ENCODE results near the gene CDH26. TPM values are rescaled to one million over a fixed set of nuclear protein-coding genes. Genes with fewer than 3 reads are reported as not detected.

Gene CDH26
- total and polyA plus RNA-seq, 3 donors from 2014 or later = 1.7 to 3.5 (median 2.0) TPM

DNA sequence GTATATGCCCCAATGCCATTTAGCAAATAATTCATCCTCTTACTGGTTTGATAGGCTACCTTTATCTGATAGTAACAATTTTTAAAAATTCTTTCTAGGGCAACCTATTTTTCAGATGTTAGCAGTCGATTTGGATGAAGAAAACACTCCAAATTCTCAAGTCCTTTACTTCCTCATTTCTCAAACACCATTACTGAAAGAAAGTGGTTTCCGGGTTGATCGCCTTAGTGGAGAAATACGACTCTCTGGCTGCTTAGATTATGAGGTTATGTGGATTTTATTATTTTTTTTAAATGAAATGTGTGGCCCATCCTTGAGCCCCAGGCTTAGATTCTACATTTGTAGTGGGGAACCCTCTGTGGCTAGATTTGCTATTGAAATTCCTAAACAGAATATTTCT, 26.3 kb downstream of the CDH26 start:
- no peaks in the 10 kb centered on the region for H3K27me3 ChIP-seq
- no peak overlapping the region for H3K27ac ChIP-seq
- H3K4me3 ChIP-seq = no peak overlapping the region
- no peak for DNase-seq
- 87 to 90% methylated on average over 4 of the region's 4 CpGs for WGBS, 2 donors
- no peaks in the 10 kb centered on the region for H3K4me1 ChIP-seq
- TF ChIP-seq CTCF (IDR thresholded peaks at IDR 0.05) = no peak
- TF ChIP-seq POLR2A (IDR thresholded peaks at IDR 0.05) = no peak
- H3K9me3 ChIP-seq = no peaks in the 10 kb centered on the region
- no peaks in the 10 kb centered on the region for H3K36me3 ChIP-seq (ENCODE audit: low read depth, missing control alignments)
- intact Hi-C loops (cut with DNase I; ENCODE audit: low total_unique reads) = no loop called here

DNA sequence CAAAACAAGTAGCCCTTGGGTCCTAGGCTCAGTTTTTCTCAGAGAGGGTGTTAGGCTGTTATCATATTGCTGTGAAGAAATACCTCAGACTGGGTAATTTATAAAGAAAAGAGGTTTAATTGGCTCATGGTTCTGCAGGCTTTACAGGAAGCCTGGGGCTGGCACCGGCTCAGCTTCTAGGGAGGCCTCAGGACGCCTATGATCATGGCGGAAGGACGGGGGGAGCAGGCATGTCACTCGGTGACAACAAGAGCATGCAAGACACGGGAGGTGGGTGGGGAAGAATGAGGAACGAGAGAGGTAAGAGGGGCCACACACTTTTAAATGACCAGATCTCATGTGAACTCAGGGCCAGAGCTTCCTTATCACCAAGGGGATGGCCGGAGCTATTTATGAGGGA, 26.9 kb downstream of the CDH26 start:
- Histone ChIP-seq H3K27me3 (no peaks in the 10 kb centered on the region), H3K4me1 (no peaks in the 10 kb centered on the region), H3K27ac (no peak overlapping the region), H3K4me3 (no peak overlapping the region), H3K9me3 (no peaks in the 10 kb centered on the region), H3K36me3 (ENCODE audit: low read depth, missing control alignments) (no peaks in the 10 kb centered on the region)
- intact Hi-C loops (cut with DNase I; ENCODE audit: low total_unique reads) = no loop called here
- no peak for DNase-seq
- no peak for TF ChIP-seq POLR2A (IDR thresholded peaks at IDR 0.05)
- TF ChIP-seq CTCF (IDR thresholded peaks at IDR 0.05) = no peak
- WGBS, 2 donors = 81 to 92% methylated on average over 8 of the region's 8 CpGs

DNA sequence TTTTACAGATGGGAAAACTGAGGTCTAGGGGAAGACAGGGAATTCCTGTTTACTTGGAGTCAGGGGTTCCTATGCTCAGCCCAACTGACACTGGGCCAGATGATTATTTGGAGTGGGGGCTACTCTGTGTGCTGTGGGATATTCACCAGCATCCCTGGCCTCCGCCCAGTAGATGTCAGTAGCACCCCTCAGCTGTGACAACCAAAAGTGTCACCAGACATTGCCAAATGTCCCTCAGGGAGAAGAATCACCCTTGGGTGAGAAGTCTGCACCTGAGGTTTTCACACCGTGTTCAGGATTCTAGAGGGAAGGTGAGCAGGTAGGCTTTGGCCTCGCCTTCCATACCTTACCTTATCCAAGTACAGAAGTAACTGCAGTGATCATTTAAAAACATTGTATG, 27.6 kb downstream of the CDH26 start:
- Histone ChIP-seq H3K4me1 (no peaks in the 10 kb centered on the region), H3K36me3 (ENCODE audit: low read depth, missing control alignments) (no peaks in the 10 kb centered on the region), H3K27me3 (no peaks in the 10 kb centered on the region), H3K27ac (no peak overlapping the region), H3K4me3 (no peak overlapping the region), H3K9me3 (no peaks in the 10 kb centered on the region)
- intact Hi-C loops (cut with DNase I; ENCODE audit: low total_unique reads) = no loop called here
- no peak for DNase-seq
- no peak for TF ChIP-seq POLR2A (IDR thresholded peaks at IDR 0.05)
- TF ChIP-seq CTCF (IDR thresholded peaks at IDR 0.05) = no peak
- WGBS, 2 donors = 82 to 94% methylated on average over 2 to 3 of the region's 3 CpGs

- TF ChIP-seq CTCF (IDR thresholded peaks at IDR 0.05) (no peak), POLR2A (IDR thresholded peaks at IDR 0.05) (no peak)
- intact Hi-C loops (cut with DNase I; ENCODE audit: low total_unique reads) = no loop called here
- Histone ChIP-seq H3K9me3 (no peaks in the 10 kb centered on the region), H3K4me3 (no peak overlapping the region), H3K27ac (no peak overlapping the region), H3K36me3 (ENCODE audit: low read depth, missing control alignments) (no peaks in the 10 kb centered on the region), H3K27me3 (no peaks in the 10 kb centered on the region), H3K4me1 (no peaks in the 10 kb centered on the region)
- WGBS, 2 donors = 89 to 90% methylated on average over 7 of the region's 7 CpGs
- DNase-seq = no peak
Measured at GRCh38 chr20:59987135-59987534, 28.9 kb downstream of the CDH26 start.

- no peaks in the 10 kb centered on the region for H3K9me3 ChIP-seq
- no peak for DNase-seq
- 70 to 76% methylated on average over 4 to 5 of the region's 5 CpGs for WGBS, 2 donors
Measured at GRCh38 chr20:59988141-59988540, 29.9 kb downstream of the CDH26 start.

More at GRCh38 chr20:59988141-59988540, 29.9 kb downstream of the CDH26 start:
- TF ChIP-seq POLR2A (IDR thresholded peaks at IDR 0.05) = no peak
- TF ChIP-seq CTCF (IDR thresholded peaks at IDR 0.05) = no peak
- Histone ChIP-seq H3K4me3 (no peak overlapping the region), H3K4me1 (no peaks in the 10 kb centered on the region), H3K27me3 (no peaks in the 10 kb centered on the region), H3K36me3 (ENCODE audit: low read depth, missing control alignments) (no peaks in the 10 kb centered on the region), H3K27ac (no peak overlapping the region)
- intact Hi-C loops (cut with DNase I; ENCODE audit: low total_unique reads) = no loop called here
